ENCODE measurements around the gene UBAP1. TPM values are rescaled to one million over a fixed set of nuclear protein-coding genes. Genes with fewer than 3 reads are reported as not detected.
A peak's percentile ranks its signal among the peaks of the same experiment; 100 is the strongest.

UBAP1 gene
- total RNA-seq, 4 donors from 2014 or later: 36.7 to 46.1 (median 38.3) TPM

- H3K4me1 ChIP-seq: peaks cover 0 to 89% (median 20%) of the 10 kb centered on the region in 4 donors
- peak in 1 of 2 donors; percentile 30 for TF ChIP-seq EP300 (IDR thresholded peaks at IDR 0.05)
- TF ChIP-seq, protein P1, sequence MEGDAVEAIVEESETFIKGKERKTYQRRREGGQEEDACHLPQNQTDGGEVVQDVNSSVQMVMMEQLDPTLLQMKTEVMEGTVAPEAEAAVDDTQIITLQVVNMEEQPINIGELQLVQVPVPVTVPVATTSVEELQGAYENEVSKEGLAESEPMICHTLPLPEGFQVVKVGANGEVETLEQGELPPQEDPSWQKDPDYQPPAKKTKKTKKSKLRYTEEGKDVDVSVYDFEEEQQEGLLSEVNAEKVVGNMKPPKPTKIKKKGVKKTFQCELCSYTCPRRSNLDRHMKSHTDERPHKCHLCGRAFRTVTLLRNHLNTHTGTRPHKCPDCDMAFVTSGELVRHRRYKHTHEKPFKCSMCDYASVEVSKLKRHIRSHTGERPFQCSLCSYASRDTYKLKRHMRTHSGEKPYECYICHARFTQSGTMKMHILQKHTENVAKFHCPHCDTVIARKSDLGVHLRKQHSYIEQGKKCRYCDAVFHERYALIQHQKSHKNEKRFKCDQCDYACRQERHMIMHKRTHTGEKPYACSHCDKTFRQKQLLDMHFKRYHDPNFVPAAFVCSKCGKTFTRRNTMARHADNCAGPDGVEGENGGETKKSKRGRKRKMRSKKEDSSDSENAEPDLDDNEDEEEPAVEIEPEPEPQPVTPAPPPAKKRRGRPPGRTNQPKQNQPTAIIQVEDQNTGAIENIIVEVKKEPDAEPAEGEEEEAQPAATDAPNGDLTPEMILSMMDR (IDR thresholded peaks at IDR 0.05): no peak
- no peak for TF ChIP-seq POLR2A (IDR thresholded peaks at IDR 0.05)
- no peaks in the 10 kb centered on the region for H3K9me3 ChIP-seq
- no peak overlapping the region for H3K4me3 ChIP-seq
- DNase-seq (ENCODE audit: low spot score in 2 of 2): no peak
- peak overlapping the region in 2 of 4 donors; percentile 19 to 85 for H3K27ac ChIP-seq
- no peaks in the 10 kb centered on the region for H3K27me3 ChIP-seq
- peaks cover 0 to 42% (median 0%) of the 10 kb centered on the region in 3 donors for H3K36me3 ChIP-seq
These were observed 73.2 kb downstream of the UBAP1 start for GRCh38 chr9:34252016-34252415.

DNA sequence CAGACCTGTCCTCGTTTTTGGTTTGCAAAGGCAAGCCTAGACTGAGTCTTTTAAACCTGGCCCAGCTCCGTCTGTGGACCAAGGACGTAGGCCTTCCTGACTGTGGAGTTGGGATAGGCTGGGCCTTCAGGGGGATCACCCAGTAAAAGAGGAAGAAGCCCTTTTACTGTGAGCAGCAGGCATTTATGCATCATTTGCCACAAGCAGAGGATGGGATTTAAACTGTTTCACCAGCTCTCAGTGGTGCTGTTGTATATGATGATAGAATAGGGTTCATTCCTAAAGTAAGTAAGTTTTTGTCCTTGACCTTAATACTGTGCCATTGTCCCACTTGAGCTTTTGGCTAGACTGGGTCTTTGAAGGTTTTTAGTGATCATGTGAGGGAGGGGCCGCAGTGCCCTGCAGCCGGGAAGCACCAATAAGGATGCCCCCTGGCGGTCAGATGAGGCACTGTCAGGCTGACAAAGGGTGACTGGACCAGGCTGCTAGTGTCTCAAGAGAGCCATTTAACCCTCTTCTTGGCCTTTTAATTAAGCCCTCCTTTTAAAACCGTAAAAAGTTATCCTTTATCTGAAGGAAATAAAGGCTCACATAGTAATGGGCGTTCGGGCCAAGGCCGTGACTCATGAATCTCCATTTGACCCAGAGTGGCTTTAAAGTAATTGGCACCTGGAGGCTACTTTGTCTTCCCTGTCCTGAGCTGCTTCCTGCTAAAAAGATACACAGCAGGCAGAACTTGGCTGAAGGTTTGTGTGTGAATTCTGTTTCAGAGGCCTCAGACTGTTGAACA lies 74.0 kb downstream of the UBAP1 start:
- H3K4me1 ChIP-seq: peaks cover 0 to 94% (median 26%) of the 10 kb centered on the region in 4 donors
- peaks cover 0 to 38% (median 0%) of the 10 kb centered on the region in 3 donors for H3K36me3 ChIP-seq
- no peaks in the 10 kb centered on the region for H3K27me3 ChIP-seq
- 38 to 49% methylated on average over 10 of the region's 10 CpGs for WGBS, 2 donors
- peak overlapping the region; percentile 35 to 86 (median 76) for H3K27ac ChIP-seq
- no peaks in the 10 kb centered on the region for H3K9me3 ChIP-seq
- TF ChIP-seq, protein P1 (IDR thresholded peaks at IDR 0.05): peak; percentile 51 to 96 (median 88)
- TF ChIP-seq POLR2A (IDR thresholded peaks at IDR 0.05) (no peak), EP300 (IDR thresholded peaks at IDR 0.05) (peak in 1 of 2 donors; percentile 57)
- DNase-seq (ENCODE audit: low spot score in 2 of 2): peak; percentile 61 to 80
- no peak overlapping the region for H3K4me3 ChIP-seq

- TF ChIP-seq, protein P1 (IDR thresholded peaks at IDR 0.05): peak; percentile 16 to 38 (median 25)
- TF ChIP-seq POLR2A (IDR thresholded peaks at IDR 0.05): no peak
- peak in 1 of 2 donors; percentile 1 for TF ChIP-seq EP300 (IDR thresholded peaks at IDR 0.05)
- peaks cover 0 to 36% (median 0%) of the 10 kb centered on the region in 3 donors for H3K36me3 ChIP-seq
- peaks cover 0 to 94% (median 26%) of the 10 kb centered on the region in 4 donors for H3K4me1 ChIP-seq
- H3K27ac ChIP-seq: peak overlapping the region; percentile 35 to 86 (median 76)
- H3K27me3 ChIP-seq: no peaks in the 10 kb centered on the region
- 28 to 35% methylated on average over 3 of the region's 3 CpGs for WGBS, 2 donors
- H3K4me3 ChIP-seq: no peak overlapping the region
- H3K9me3 ChIP-seq: no peaks in the 10 kb centered on the region
- DNase-seq (ENCODE audit: low spot score in 2 of 2): no peak
These were observed 74.6 kb downstream of the UBAP1 start for GRCh38 chr9:34253460-34253837.

DNA sequence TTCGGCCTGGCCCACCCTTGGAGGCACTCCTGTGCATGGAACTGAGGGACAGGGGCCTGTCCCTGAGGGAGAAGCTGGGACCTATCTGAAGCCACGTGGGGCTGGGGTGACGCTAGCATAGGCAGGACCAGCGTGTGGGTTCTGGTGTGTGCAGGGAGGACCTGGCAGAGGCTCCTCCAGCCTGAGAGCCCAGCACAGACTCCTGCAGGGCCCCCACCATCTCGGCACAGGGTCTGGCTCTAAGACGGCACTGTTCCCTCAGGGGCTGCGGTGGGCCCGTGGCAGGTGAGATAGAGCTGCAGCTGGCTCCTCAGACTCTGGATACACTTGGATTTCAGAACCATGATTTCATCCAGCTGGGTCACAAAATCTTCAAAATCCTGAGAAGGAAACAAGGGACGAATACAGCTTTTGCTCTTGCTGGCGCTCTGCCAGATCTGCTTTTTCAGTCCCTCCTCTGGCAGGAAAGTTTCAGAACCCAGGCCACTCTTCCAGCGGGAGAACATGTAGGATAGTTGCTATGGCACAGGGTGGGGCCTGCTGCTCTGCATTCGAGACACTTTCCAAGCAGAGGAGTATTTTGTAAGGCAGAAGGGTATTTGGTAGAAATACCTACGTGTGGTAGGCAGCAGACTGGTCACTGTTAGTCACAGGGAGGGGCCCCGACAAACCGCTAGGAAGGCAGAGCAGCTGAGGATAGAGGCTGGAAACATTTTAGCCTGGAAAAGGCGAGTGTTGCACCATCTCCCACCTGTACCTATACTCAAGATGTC lies 75.5 kb downstream of the UBAP1 start:
- no peak for DNase-seq (ENCODE audit: low spot score in 2 of 2)
- Histone ChIP-seq H3K4me3 (no peak overlapping the region), H3K9me3 (no peaks in the 10 kb centered on the region), H3K4me1 (peaks cover 0 to 86% (median 24%) of the 10 kb centered on the region in 4 donors), H3K36me3 (peaks cover 0 to 28% (median 0%) of the 10 kb centered on the region in 3 donors), H3K27me3 (no peaks in the 10 kb centered on the region), H3K27ac (peak overlapping the region in 3 of 4 donors; percentile 35 to 86 (median 85))
- no peak for TF ChIP-seq POLR2A (IDR thresholded peaks at IDR 0.05)
- TF ChIP-seq, protein P1 (IDR thresholded peaks at IDR 0.05): no peak
- TF ChIP-seq EP300 (IDR thresholded peaks at IDR 0.05): no peak
- WGBS, 2 donors: 48 to 57% methylated on average over 14 to 16 of the region's 16 CpGs
